ENCODE data around the gene MNT. TPM values are rescaled to one million over a fixed set of nuclear protein-coding genes. Genes with fewer than 3 reads are reported as not detected.
A peak's percentile ranks its signal among the peaks of the same experiment; 100 is the strongest.

The MNT gene
- total and polyA plus RNA-seq, 5 donors from 2014 or later = 0.50 to 93.4 (median 1.1) TPM

- no peaks in the 10 kb centered on the region for H3K9me3 ChIP-seq (ENCODE audit: control insufficient read depth in 2 of 2, low read length in 2 of 2)
- no peaks in the 10 kb centered on the region for H3K27me3 ChIP-seq (ENCODE audit: control insufficient read depth, insufficient read depth, low read length)
- peaks cover 8% of the 10 kb centered on the region for H3K4me1 ChIP-seq (ENCODE audit: control insufficient read depth, insufficient read depth, low read length, poor library complexity, severe bottlenecking)
- peaks cover 36% of the 10 kb centered on the region for H3K36me3 ChIP-seq (ENCODE audit: control insufficient read depth, insufficient read depth, low read length)
- Mint-ChIP-seq H3K4me1 (peaks cover 0 to 5% (median 2%) of the 10 kb centered on the region in 4 donors), H3K27me3 (no peaks in the 10 kb centered on the region), H3K36me3 (peaks cover 27% of the 10 kb centered on the region), H3K4me3 (no peak overlapping the region), H3K9me3 (peaks cover 0 to 2% (median 0%) of the 10 kb centered on the region in 7 donors), H3K27ac (no peak overlapping the region)
- no peak overlapping the region for H3K27ac ChIP-seq (ENCODE audit: insufficient read depth, low read length, poor library complexity, severe bottlenecking)
- no peak for ATAC-seq (ENCODE audit: low read depth in 2 of 2)
- DNase-seq = no peak
- H3K4me3 ChIP-seq (ENCODE audit: low read depth, low read length) = no peak overlapping the region
Measured at GRCh38 chr17:2415081-2415480, 14.2 kb upstream of the MNT start.

GRCh38 chr17:2414446-2415064 is 13.7 kb upstream of the MNT start:
- no peaks in the 10 kb centered on the region for H3K9me3 ChIP-seq (ENCODE audit: control insufficient read depth in 2 of 2, low read length in 2 of 2)
- Mint-ChIP-seq H3K27ac (no peak overlapping the region), H3K4me1 (peaks cover 0 to 5% (median 2%) of the 10 kb centered on the region in 4 donors)

GRCh38 chr17:2412561-2413021 is 11.7 kb upstream of the MNT start:
- H3K9me3 ChIP-seq (ENCODE audit: control insufficient read depth in 2 of 2, low read length in 2 of 2) = no peaks in the 10 kb centered on the region
- no peak overlapping the region for H3K27ac ChIP-seq (ENCODE audit: insufficient read depth, low read length, poor library complexity, severe bottlenecking)
- peaks cover 0 to 4% (median 2%) of the 10 kb centered on the region in 4 donors for H3K4me1 Mint-ChIP-seq
- DNase-seq = no peak
- H3K27me3 ChIP-seq (ENCODE audit: control insufficient read depth, insufficient read depth, low read length) = no peaks in the 10 kb centered on the region
- no peak overlapping the region for H3K4me3 ChIP-seq (ENCODE audit: low read depth, low read length)
- no peak overlapping the region for H3K4me3 Mint-ChIP-seq
- H3K4me1 ChIP-seq (ENCODE audit: control insufficient read depth, insufficient read depth, low read length, poor library complexity, severe bottlenecking) = peaks cover 8% of the 10 kb centered on the region
- peaks cover 16% of the 10 kb centered on the region for H3K36me3 ChIP-seq (ENCODE audit: control insufficient read depth, insufficient read depth, low read length)
- H3K27ac Mint-ChIP-seq = no peak overlapping the region
- H3K9me3 Mint-ChIP-seq = peaks cover 0 to 2% (median 0%) of the 10 kb centered on the region in 7 donors
- ATAC-seq (ENCODE audit: low read depth in 2 of 2) = no peak
- H3K36me3 Mint-ChIP-seq = peaks cover 19% of the 10 kb centered on the region
- no peaks in the 10 kb centered on the region for H3K27me3 Mint-ChIP-seq

More at GRCh38 chr17:2414446-2415064, 13.7 kb upstream of the MNT start:
- DNase-seq (no peak), ATAC-seq (ENCODE audit: low read depth in 2 of 2) (no peak)
- Mint-ChIP-seq H3K9me3 (peaks cover 0 to 2% (median 0%) of the 10 kb centered on the region in 7 donors), H3K36me3 (peaks cover 27% of the 10 kb centered on the region), H3K4me3 (no peak overlapping the region), H3K27me3 (no peaks in the 10 kb centered on the region)
- Histone ChIP-seq H3K36me3 (ENCODE audit: control insufficient read depth, insufficient read depth, low read length) (peaks cover 31% of the 10 kb centered on the region), H3K4me3 (ENCODE audit: low read depth, low read length) (no peak overlapping the region), H3K27me3 (ENCODE audit: control insufficient read depth, insufficient read depth, low read length) (no peaks in the 10 kb centered on the region), H3K27ac (ENCODE audit: insufficient read depth, low read length, poor library complexity, severe bottlenecking) (no peak overlapping the region), H3K4me1 (ENCODE audit: control insufficient read depth, insufficient read depth, low read length, poor library complexity, severe bottlenecking) (peaks cover 8% of the 10 kb centered on the region)

- peaks cover 10% of the 10 kb centered on the region for H3K36me3 ChIP-seq (ENCODE audit: control insufficient read depth, insufficient read depth, low read length)
- Mint-ChIP-seq H3K27me3 (no peaks in the 10 kb centered on the region), H3K36me3 (peaks cover 10% of the 10 kb centered on the region), H3K4me1 (peaks cover 0 to 4% (median 0%) of the 10 kb centered on the region in 4 donors), H3K27ac (peak overlapping the region in 1 of 3 donors; percentile 52), H3K9me3 (peaks cover 0 to 2% (median 0%) of the 10 kb centered on the region in 7 donors), H3K4me3 (no peak overlapping the region)
- no peaks in the 10 kb centered on the region for H3K27me3 ChIP-seq (ENCODE audit: control insufficient read depth, insufficient read depth, low read length)
- H3K9me3 ChIP-seq (ENCODE audit: control insufficient read depth in 2 of 2, low read length in 2 of 2) = no peaks in the 10 kb centered on the region
- no peak overlapping the region for H3K27ac ChIP-seq (ENCODE audit: insufficient read depth, low read length, poor library complexity, severe bottlenecking)
- H3K4me1 ChIP-seq (ENCODE audit: control insufficient read depth, insufficient read depth, low read length, poor library complexity, severe bottlenecking) = peaks cover 3% of the 10 kb centered on the region
- no peak for ATAC-seq (ENCODE audit: low read depth in 2 of 2)
- no peak overlapping the region for H3K4me3 ChIP-seq (ENCODE audit: low read depth, low read length)
- DNase-seq = no peak
Measured at GRCh38 chr17:2410951-2411350, 10.1 kb upstream of the MNT start.

GRCh38 chr17:2406903-2407790 is 6.3 kb upstream of the MNT start:
- peaks cover 5% of the 10 kb centered on the region for H3K36me3 Mint-ChIP-seq
- no peak overlapping the region for H3K4me3 ChIP-seq (ENCODE audit: low read depth, low read length)
- H3K36me3 ChIP-seq (ENCODE audit: control insufficient read depth, insufficient read depth, low read length) = peaks cover 4% of the 10 kb centered on the region
- DNase-seq = peak in 1 of 3 donors; percentile 55
- H3K27ac Mint-ChIP-seq = peak overlapping the region; percentile 26 to 87 (median 67)
- peaks cover 0 to 2% (median 0%) of the 10 kb centered on the region in 7 donors for H3K9me3 Mint-ChIP-seq
- H3K27ac ChIP-seq (ENCODE audit: insufficient read depth, low read length, poor library complexity, severe bottlenecking) = no peak overlapping the region
- ATAC-seq (ENCODE audit: low read depth in 2 of 2) = no peak
- no peaks in the 10 kb centered on the region for H3K27me3 ChIP-seq (ENCODE audit: control insufficient read depth, insufficient read depth, low read length)
- H3K4me1 ChIP-seq (ENCODE audit: control insufficient read depth, insufficient read depth, low read length, poor library complexity, severe bottlenecking) = peaks cover 7% of the 10 kb centered on the region
- H3K9me3 ChIP-seq (ENCODE audit: control insufficient read depth in 2 of 2, low read length in 2 of 2) = no peaks in the 10 kb centered on the region
- no peak overlapping the region for H3K4me3 Mint-ChIP-seq
- H3K4me1 Mint-ChIP-seq = peaks cover 0 to 19% (median 5%) of the 10 kb centered on the region in 4 donors
- H3K27me3 Mint-ChIP-seq = no peaks in the 10 kb centered on the region

GRCh38 chr17:2406271-2406902 is 5.5 kb upstream of the MNT start:
- DNase-seq (no peak), ATAC-seq (ENCODE audit: low read depth in 2 of 2) (no peak)
- Histone ChIP-seq H3K4me3 (ENCODE audit: low read depth, low read length) (no peak overlapping the region), H3K27ac (ENCODE audit: insufficient read depth, low read length, poor library complexity, severe bottlenecking) (no peak overlapping the region), H3K36me3 (ENCODE audit: control insufficient read depth, insufficient read depth, low read length) (peaks cover 4% of the 10 kb centered on the region), H3K4me1 (ENCODE audit: control insufficient read depth, insufficient read depth, low read length, poor library complexity, severe bottlenecking) (peaks cover 8% of the 10 kb centered on the region), H3K9me3 (ENCODE audit: control insufficient read depth in 2 of 2, low read length in 2 of 2) (no peaks in the 10 kb centered on the region), H3K27me3 (ENCODE audit: control insufficient read depth, insufficient read depth, low read length) (no peaks in the 10 kb centered on the region)
- H3K4me1 Mint-ChIP-seq = peaks cover 0 to 24% (median 8%) of the 10 kb centered on the region in 4 donors
- H3K27me3 Mint-ChIP-seq = peaks cover 5% of the 10 kb centered on the region
- peaks cover 0 to 2% (median 0%) of the 10 kb centered on the region in 7 donors for H3K9me3 Mint-ChIP-seq
- H3K27ac Mint-ChIP-seq = peak overlapping the region in 2 of 3 donors; percentile 55 to 87
- H3K36me3 Mint-ChIP-seq = peaks cover 5% of the 10 kb centered on the region
- no peak overlapping the region for H3K4me3 Mint-ChIP-seq

- H3K27ac ChIP-seq (ENCODE audit: insufficient read depth, low read length, poor library complexity, severe bottlenecking) = no peak overlapping the region
- Mint-ChIP-seq H3K4me3 (no peak overlapping the region), H3K9me3 (no peaks in the 10 kb centered on the region), H3K27me3 (peaks cover 9% of the 10 kb centered on the region), H3K4me1 (peaks cover 0 to 26% (median 9%) of the 10 kb centered on the region in 4 donors), H3K36me3 (no peaks in the 10 kb centered on the region), H3K27ac (peak overlapping the region in 2 of 3 donors; percentile 17 to 66)
- ATAC-seq (ENCODE audit: low read depth in 2 of 2) = no peak
- H3K4me1 ChIP-seq (ENCODE audit: control insufficient read depth, insufficient read depth, low read length, poor library complexity, severe bottlenecking) = peaks cover 9% of the 10 kb centered on the region
- DNase-seq = peak in 1 of 3 donors; percentile 23
- no peaks in the 10 kb centered on the region for H3K36me3 ChIP-seq (ENCODE audit: control insufficient read depth, insufficient read depth, low read length)
- no peak overlapping the region for H3K4me3 ChIP-seq (ENCODE audit: low read depth, low read length)
- no peaks in the 10 kb centered on the region for H3K27me3 ChIP-seq (ENCODE audit: control insufficient read depth, insufficient read depth, low read length)
- H3K9me3 ChIP-seq (ENCODE audit: control insufficient read depth in 2 of 2, low read length in 2 of 2) = no peaks in the 10 kb centered on the region
Measured at GRCh38 chr17:2405247-2405926, 4.5 kb upstream of the MNT start.
